T-cell (primary cell): ENCODE results near the gene MAST3. TPM values are rescaled to one million over a fixed set of nuclear protein-coding genes. Genes with fewer than 3 reads are reported as not detected.

Source experiments
- ATAC-seq, 4 experiments: fragments of 200-7000 bp in 3 of 4; fragments of 150-1000 bp in 1 of 4; cut with Tn5 transposase; replicated peaks in 1 of 4; 1 replicate in 3 of 4; 2 replicates in 1 of 4; pipeline ENCODE4 v1.10.0; 2021; ENCODE audit warnings: moderate library complexity in 3 of 4, mild to moderate bottlenecking in 2 of 4, moderate number of reproducible peaks in 1 of 4
- CTCF ChIA-PET, 2 donors: fragments of 300-600 bp; sonication (Branson Sonifier 250); formaldehyde crosslinking; loops; one replicate each; lab custom pipeline; 2022; ENCODE audit warnings: antibody characterized with exemption in 2 of 2; lab: Charles Lee
- POLR2A ChIA-PET, 2 donors: fragments of 300-600 bp; sonication (Branson Sonifier 250); formaldehyde crosslinking; loops; one replicate each; lab custom pipeline; 2022; ENCODE audit warnings: antibody characterized with exemption in 2 of 2; lab: Charles Lee
- DNase-seq, 35 experiments: peaks; one replicate each; pipeline versions ENCODE4 v3.0.0 to v3.0.0-alpha.2; 2013 to 2023
- H3K27ac ChIP-seq: one replicate; pipeline ENCODE4 v1.5.1; 2013; ENCODE audit warnings: low read length
- H3K27me3 ChIP-seq, 2 experiments: replicated peaks in 1 of 2; 1 replicate in 1 of 2; 2 replicates in 1 of 2; pipeline versions ENCODE4 v1.6.1 to v1.7.0; 2013; ENCODE audit warnings: low read length in 1 of 2, mixed read lengths in 1 of 2; ENCODE audit not compliant: control insufficient read depth in 2 of 2, insufficient read depth in 2 of 2; ENCODE audit errors: extremely low read depth in 1 of 2
- H3K36me3 ChIP-seq, 2 donors: 1 replicate in 1 of 2; 2 replicates in 1 of 2; pipeline versions ENCODE4 v1.6.1 to v1.7.0; 2013; ENCODE audit warnings: low read length in 1 of 2; ENCODE audit not compliant: control insufficient read depth in 2 of 2, insufficient read depth in 1 of 2; ENCODE audit errors: extremely low read depth in 1 of 2
- H3K4me1 ChIP-seq, 2 experiments: 1 replicate in 1 of 2; 2 replicates in 1 of 2; pipeline versions ENCODE4 v1.6.1 to v1.7.0; 2013; ENCODE audit warnings: low read length in 2 of 2, mixed read lengths in 1 of 2; ENCODE audit not compliant: insufficient read depth in 2 of 2, control insufficient read depth in 1 of 2; ENCODE audit errors: extremely low read depth in 1 of 2
- H3K4me3 ChIP-seq, 2 donors: 1 replicate in 1 of 2; 2 replicates in 1 of 2; pipeline versions ENCODE4 v1.5.1 to v1.7.0; 2013; ENCODE audit warnings: mild to moderate bottlenecking in 2 of 2, low read length in 1 of 2, moderate library complexity in 1 of 2; ENCODE audit not compliant: control insufficient read depth in 1 of 2; ENCODE audit errors: extremely low read depth in 1 of 2
- H3K9me3 ChIP-seq: 2 replicates; pipeline ENCODE4 v1.7.0; 2013
- H3K27ac Mint-ChIP-seq, 2 donors: one replicate each; pipeline ENCODE4 v1.8.0; 2020 to 2021; ENCODE audit warnings: mild to moderate bottlenecking in 2 of 2, mixed read lengths in 2 of 2
- H3K27me3 Mint-ChIP-seq, 2 donors: one replicate each; pipeline ENCODE4 v1.8.0; 2021 to 2022; ENCODE audit warnings: mixed read lengths in 2 of 2
- H3K36me3 Mint-ChIP-seq: one replicate; pipeline ENCODE4 v1.8.0; 2021; ENCODE audit warnings: mixed read lengths
- H3K4me1 Mint-ChIP-seq, 3 donors: one replicate each; pipeline ENCODE4 v1.8.0; 2020 to 2022; ENCODE audit warnings: mixed read lengths in 3 of 3, mild to moderate bottlenecking in 1 of 3
- H3K4me3 Mint-ChIP-seq, 3 donors: one replicate each; pipeline ENCODE4 v1.8.0; 2020 to 2022; ENCODE audit warnings: mild to moderate bottlenecking in 3 of 3, mixed read lengths in 3 of 3, moderate library complexity in 3 of 3
- H3K9me3 Mint-ChIP-seq, 3 donors: one replicate each; pipeline ENCODE4 v1.8.0; 2020 to 2022; ENCODE audit warnings: mixed read lengths in 3 of 3
- WGBS: methylation state at CpG from one replicate; pipeline ENCODE4 v1.1.5; 2013; ENCODE audit warnings: missing lambda C conversion rate; ENCODE audit not compliant: insufficient coverage; 5-methylcytosine and 5-hydroxymethylcytosine counted together
- total RNA-seq, 35 experiments: library from RNA in 6 of 35; stranded (reverse) in 6 of 35; fragments of 120-200 nt in 1 of 35; gene quantifications; one replicate each; pipeline versions ENCODE4 v1.2.1 to v1.2.4 and lab custom pipeline; 2013 to 2026

Gene MAST3
- total RNA-seq, 5 donors from 2014 or later (not counting 1 experiment from before 2014, with no cell fraction given): 42.0 to 60.2 (median 53.2) TPM

DNA sequence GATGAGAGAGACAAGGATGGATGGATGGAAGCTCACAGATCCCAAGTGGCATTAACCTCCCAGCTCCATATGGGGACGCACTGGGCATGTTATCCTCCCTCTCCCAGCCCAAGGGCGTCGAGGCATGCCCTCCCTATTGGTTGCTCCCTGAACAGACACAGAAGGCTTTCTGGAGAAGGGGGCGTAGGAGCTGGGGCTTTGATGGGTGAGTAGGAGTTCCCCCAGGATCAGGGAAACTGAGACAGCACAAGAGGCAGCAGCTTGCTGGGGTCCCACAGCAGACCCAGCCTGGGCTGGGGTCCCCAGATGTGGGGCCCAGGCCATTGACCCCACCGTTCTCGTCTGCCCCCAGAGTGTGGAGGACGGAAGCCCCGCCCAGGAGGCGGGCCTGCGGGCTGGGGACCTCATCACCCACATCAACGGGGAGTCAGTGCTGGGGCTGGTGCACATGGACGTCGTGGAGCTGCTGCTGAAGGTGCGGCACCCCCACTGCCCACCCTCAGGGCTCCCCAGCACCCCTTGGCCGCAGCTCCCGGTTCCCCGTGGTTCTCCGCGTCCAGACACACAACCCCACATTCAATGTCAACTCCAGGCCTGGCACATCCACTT is 47.9 kb downstream of the MAST3 start:
- Mint-ChIP-seq H3K36me3 (peaks cover 22% of the 10 kb centered on the region), H3K27me3 (no peaks in the 10 kb centered on the region), H3K9me3 (no peaks in the 10 kb centered on the region), H3K4me3 (no peak overlapping the region), H3K4me1 (peaks cover 0 to 4% (median 0%) of the 10 kb centered on the region in 3 donors), H3K27ac (no peak overlapping the region)
- DNase-seq (no peak), ATAC-seq (no peak)
- Histone ChIP-seq H3K4me1 (peaks cover 0 to 19% of the 10 kb centered on the region in 2 experiments), H3K4me3 (no peak overlapping the region), H3K27ac (no peak overlapping the region), H3K27me3 (no peaks in the 10 kb centered on the region), H3K9me3 (no peaks in the 10 kb centered on the region), H3K36me3 (peaks cover 27 to 67% of the 10 kb centered on the region in 2 donors)
- POLR2A ChIA-PET: no interaction called here
- 96% methylated on average over 15 of the region's 19 CpGs for WGBS
- CTCF ChIA-PET: interaction anchor here in 1 of 2 donors (0.5 to 0.7 kb wide), 2 partner anchors 10 to 80 kb away, joined by 3 to 6 read pairs; no protein-coding TSS in a partner anchor

DNA sequence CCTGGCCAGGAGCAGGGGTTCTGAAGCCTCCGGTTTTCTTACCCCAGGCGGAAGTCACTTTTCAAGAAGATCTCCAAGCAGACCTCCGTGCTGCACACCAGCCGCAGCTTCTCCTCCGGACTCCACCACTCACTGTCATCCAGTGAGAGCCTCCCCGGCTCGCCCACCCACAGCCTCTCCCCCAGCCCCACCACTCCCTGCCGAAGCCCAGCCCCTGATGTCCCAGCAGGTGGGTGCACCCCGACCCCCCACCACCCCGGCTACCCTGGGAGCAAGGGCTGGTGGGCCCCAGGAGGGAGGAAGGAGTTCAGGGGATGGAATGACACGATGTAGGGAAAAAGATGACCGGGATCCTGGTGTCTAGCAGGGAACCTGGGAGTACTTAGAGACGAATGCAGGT is 49.8 kb downstream of the MAST3 start:
- peak overlapping the region in 1 of 2 donors; percentile 22 for H3K27ac Mint-ChIP-seq
- CTCF ChIA-PET: no interaction called here

DNA sequence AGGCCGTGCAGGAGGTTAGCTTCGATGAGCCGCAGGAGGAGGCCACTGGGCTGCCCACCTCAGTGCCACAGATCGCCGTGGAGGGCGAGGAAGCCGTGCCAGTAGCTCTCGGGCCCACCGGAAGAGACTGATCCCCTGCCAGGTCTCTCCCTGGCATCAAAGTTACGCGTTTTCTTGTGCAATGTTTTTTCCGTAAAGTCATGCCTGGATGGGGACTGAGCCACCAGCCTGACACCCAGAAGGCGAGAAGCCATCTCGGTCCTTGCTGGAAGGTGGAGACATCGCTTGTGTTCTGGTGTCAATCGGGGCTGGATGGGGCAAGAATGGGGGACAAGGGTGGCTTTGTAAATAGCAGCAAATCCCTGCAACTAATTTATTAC is 52.0 kb downstream of the MAST3 start:
- no peak overlapping the region for H3K4me3 Mint-ChIP-seq
- H3K27ac ChIP-seq: no peak overlapping the region
- ChIA-PET CTCF (no interaction called here), POLR2A (no interaction called here)
- H3K4me3 ChIP-seq: no peak overlapping the region
- peaks cover 15% of the 10 kb centered on the region for H3K36me3 Mint-ChIP-seq
- no peak for ATAC-seq
- peaks cover 20 to 25% (median 20%) of the 10 kb centered on the region in 3 donors for H3K4me1 Mint-ChIP-seq
- no peak for DNase-seq
- H3K36me3 ChIP-seq: peaks cover 19 to 37% of the 10 kb centered on the region in 2 donors
- H3K27me3 ChIP-seq: no peaks in the 10 kb centered on the region
- H3K27me3 Mint-ChIP-seq: no peaks in the 10 kb centered on the region
- WGBS: 100% methylated on average over 7 of the region's 16 CpGs
- H3K9me3 Mint-ChIP-seq: no peaks in the 10 kb centered on the region
- no peaks in the 10 kb centered on the region for H3K9me3 ChIP-seq
- peaks cover 5 to 56% of the 10 kb centered on the region in 2 experiments for H3K4me1 ChIP-seq
- H3K27ac Mint-ChIP-seq: no peak overlapping the region

More for the DNA sequence above, 49.8 kb downstream of the MAST3 start:
- Histone ChIP-seq H3K36me3 (peaks cover 24 to 59% of the 10 kb centered on the region in 2 donors), H3K27me3 (no peaks in the 10 kb centered on the region), H3K27ac (no peak overlapping the region), H3K9me3 (no peaks in the 10 kb centered on the region), H3K4me3 (no peak overlapping the region), H3K4me1 (peaks cover 0 to 38% of the 10 kb centered on the region in 2 experiments)
- no peak for ATAC-seq
- Mint-ChIP-seq H3K27me3 (no peaks in the 10 kb centered on the region), H3K4me3 (no peak overlapping the region), H3K36me3 (peaks cover 18% of the 10 kb centered on the region), H3K4me1 (peaks cover 8 to 15% (median 9%) of the 10 kb centered on the region in 3 donors), H3K9me3 (no peaks in the 10 kb centered on the region)
- 98% methylated on average over 6 of the region's 13 CpGs for WGBS
- POLR2A ChIA-PET: no interaction called here
- no peak for DNase-seq

DNA sequence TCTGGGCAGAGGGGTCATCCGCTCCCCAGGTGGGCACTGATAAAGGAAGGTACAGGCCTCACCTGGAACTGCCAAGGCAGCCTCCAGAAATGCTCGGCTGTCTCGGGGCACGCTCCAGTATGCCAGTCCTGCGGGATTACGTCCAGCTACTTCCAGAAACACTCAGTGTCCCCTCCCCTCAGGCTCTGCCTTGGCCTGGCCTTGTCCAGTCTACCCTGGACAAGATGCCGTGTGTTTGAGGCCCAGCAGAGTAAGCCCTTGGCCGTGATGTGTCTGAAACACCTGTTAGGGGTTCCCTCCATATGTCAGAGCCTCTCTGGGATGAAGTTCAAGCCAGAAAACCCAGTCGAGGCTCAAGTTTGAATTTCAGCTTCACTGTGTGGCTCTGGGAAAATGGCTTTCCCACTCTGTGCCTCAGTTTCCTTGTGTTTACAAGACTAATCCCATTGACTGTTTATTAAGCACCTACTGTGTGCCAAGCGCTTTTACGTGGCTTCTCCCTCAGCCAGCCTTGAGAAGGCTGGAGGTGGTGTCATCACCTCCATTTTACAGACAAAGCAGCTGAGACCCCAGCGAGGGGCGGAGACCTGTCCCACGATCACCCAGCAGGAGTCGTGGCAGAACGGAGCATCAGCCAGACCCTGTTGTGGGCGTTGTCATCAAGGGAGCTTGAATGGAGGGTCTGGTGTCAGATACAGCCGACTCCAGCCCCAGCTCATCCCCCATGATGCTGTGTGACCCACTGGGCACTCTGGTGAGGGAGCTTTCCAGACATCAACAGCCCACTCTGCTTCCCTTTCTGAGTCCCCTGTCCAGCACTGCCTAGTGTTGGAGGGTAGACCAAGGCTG is 53.4 kb downstream of the MAST3 start:
- WGBS: 97% methylated on average over 16 of the region's 18 CpGs
- ChIA-PET CTCF (interaction anchor here (0.5 to 1.8 kb wide), 4 partner anchors 29 to 218 kb away, joined by 3 to 8 read pairs (median 4); partner anchors contain the start of gene CCDC124 (in 1 of the 2)), POLR2A (interaction anchor here (0.7 to 1.0 kb wide), 2 partner anchors 33 to 64 kb away, joined by 3 read pairs; partner anchors contain the start of gene IL12RB1 (in 1 of the 2))
- H3K27me3 Mint-ChIP-seq: no peaks in the 10 kb centered on the region
- H3K27ac ChIP-seq: peak overlapping the region; percentile 87
- no peaks in the 10 kb centered on the region for H3K27me3 ChIP-seq
- no peak for DNase-seq
- peaks cover 11 to 23% of the 10 kb centered on the region in 2 donors for H3K36me3 ChIP-seq
- peaks cover 5 to 57% of the 10 kb centered on the region in 2 experiments for H3K4me1 ChIP-seq
- no peak overlapping the region for H3K4me3 ChIP-seq
- H3K4me3 Mint-ChIP-seq: peak overlapping the region in 2 of 3 donors; percentile 86 to 91
- H3K9me3 ChIP-seq: no peaks in the 10 kb centered on the region
- peaks cover 22 to 28% (median 23%) of the 10 kb centered on the region in 3 donors for H3K4me1 Mint-ChIP-seq
- no peak for ATAC-seq
- no peaks in the 10 kb centered on the region for H3K9me3 Mint-ChIP-seq
- peak overlapping the region; percentile 98 for H3K27ac Mint-ChIP-seq
- peaks cover 8% of the 10 kb centered on the region for H3K36me3 Mint-ChIP-seq

DNA sequence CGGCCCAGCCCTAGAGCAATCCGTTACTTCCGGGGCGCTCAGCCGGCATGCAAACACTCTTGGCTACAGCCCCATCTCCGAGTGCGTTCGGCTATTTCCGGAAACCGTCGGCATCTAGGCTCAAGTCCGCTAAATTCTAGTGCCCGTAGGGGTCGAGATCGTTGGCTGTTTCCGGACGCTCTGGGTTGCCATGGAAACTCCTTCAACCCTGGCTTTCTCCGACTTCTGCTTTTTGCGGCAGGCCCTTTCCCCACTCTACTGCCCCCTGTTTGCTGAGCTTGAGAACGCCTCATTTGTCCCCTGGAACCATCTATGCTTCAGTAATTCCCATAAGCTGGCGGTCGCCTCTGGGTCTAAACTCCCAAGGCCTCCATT is 54.9 kb downstream of the MAST3 start:
- H3K36me3 Mint-ChIP-seq: no peaks in the 10 kb centered on the region
- H3K4me3 Mint-ChIP-seq: peak overlapping the region; percentile 86 to 95 (median 91)
- Histone ChIP-seq H3K4me3 (peak overlapping the region; percentile 68 to 78), H3K27me3 (no peaks in the 10 kb centered on the region), H3K36me3 (peaks cover 7 to 16% of the 10 kb centered on the region in 2 donors), H3K9me3 (no peaks in the 10 kb centered on the region), H3K27ac (peak overlapping the region; percentile 87), H3K4me1 (peaks cover 5 to 57% of the 10 kb centered on the region in 2 experiments)
- peak overlapping the region; percentile 98 for H3K27ac Mint-ChIP-seq
- H3K4me1 Mint-ChIP-seq: peaks cover 27 to 32% (median 27%) of the 10 kb centered on the region in 3 donors
- ATAC-seq (peak; percentile 70 to 72 (median 72)), DNase-seq (peak; percentile 93 to 100 (median 98))
- ChIA-PET CTCF (interaction anchor here in 1 of 2 donors (0.5 to 1.8 kb wide), 8 partner anchors 9 to 1906 kb away, joined by 3 to 8 read pairs (median 3); partner anchors contain the start of genes ARRDC2, MPV17L2 and RAB3A), POLR2A (no interaction called here)
- WGBS: 0% methylated on average over 22 of the region's 22 CpGs
- H3K9me3 Mint-ChIP-seq: no peaks in the 10 kb centered on the region
- H3K27me3 Mint-ChIP-seq: no peaks in the 10 kb centered on the region
